Activated naive CD4-positive, alpha-beta T cell treated with Interleukin-2 at 50 U/mL for 16 hours (primary cell): ENCODE data around the gene REV3L.

Experiments used
- DNase-seq: peaks from one replicate; pipeline ENCODE4 v3.0.0-alpha.2; 2020

Gene REV3L

DNA sequence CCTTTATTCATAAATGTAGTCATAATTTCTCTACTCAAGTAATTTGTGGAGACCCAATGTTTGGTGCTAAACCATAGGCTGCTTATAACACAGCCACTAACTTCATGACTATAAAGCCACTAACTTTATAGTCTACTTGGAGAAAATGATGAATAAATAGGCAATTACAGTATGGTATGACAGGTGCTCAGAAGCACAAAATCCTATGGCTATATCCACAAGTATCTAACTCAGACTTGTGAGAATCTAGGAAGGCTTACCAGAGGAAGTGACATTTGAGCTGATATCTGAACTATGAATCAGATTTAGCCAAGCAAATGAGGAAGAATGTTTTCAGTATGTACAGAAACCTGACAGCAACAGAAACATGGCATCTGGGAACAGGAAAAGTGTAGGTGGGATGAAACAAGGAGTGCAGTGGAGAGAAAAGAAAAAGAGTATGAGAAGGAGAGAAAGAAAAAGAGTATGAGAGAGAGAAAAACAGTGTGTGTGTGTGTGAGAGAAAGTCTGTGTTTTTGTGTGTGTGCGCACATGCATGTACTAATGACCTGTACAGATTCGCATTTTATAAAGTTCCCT is 59.9 kb downstream of the REV3L start:
- DNase-seq = no peak

DNA sequence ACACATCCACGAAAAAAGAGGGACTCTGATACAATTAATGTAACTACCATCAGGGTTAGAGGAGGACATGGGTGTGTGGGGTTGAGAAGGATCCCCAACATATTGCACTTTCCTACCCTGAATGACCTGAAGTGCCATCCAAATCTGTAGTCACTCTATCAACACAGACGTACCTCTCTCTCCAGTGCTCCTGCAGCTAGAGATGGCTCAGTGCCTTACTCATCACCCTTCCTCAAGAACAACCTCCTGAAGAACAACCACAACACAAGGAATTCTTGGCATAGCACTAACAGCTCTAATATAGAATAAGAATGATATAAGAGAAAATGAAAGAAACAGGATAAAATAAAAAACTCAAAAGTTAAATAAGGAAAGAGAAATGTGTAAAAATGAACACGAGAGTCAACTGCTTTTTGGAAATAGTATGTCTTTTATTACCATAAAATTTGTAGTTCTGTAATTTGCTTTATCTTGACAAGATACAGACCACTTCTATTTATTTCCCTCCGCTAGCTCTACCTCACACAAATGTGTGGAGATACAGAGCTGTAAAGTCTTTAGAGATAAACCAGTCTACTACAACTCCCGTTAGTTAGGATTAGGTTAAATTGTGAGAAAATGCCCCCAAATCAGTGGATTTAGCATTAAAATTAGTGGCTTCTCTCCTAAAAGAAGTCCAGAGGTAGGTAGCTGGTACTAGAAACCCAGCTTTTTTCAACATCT is 63.9 kb downstream of the REV3L start:
- no peak for DNase-seq

DNA sequence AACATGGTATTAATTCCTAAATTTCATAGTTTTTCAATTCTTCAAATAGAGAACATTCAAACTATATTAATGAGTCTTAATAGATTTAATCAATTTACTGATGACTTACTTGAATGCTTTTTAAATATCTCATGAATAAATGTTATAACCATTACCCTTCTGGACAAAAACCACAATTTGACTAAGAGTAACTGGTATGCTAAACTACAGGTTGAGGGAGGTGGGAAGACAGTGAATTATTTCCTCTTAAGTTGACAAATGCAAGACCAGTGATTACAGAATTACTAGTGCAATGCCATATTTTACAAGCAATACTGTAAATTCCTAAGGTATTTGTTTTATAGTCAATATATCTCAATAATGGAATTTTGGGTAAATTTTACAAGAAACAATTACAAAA is 65.1 kb downstream of the REV3L start:
- no peak for DNase-seq

DNA sequence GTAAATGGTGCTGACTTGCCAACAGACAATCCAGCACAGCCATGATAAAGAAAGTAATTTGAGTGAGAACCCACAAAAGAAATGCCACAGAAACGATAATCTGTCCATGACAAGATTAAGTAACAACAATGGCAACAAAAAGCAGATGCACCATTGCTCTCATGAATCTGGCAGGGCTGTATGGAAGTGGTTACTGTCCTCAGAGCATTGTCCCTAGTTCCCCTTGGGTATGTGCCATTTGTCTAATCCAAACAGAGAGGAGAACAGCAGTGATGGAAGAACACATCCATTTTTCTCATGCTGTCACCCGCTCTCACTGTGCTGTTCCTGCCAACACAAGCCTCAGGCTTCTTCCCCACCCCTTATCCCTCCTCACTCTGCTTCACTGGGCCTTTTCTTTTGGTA is 65.8 kb downstream of the REV3L start:
- DNase-seq = no peak

DNA sequence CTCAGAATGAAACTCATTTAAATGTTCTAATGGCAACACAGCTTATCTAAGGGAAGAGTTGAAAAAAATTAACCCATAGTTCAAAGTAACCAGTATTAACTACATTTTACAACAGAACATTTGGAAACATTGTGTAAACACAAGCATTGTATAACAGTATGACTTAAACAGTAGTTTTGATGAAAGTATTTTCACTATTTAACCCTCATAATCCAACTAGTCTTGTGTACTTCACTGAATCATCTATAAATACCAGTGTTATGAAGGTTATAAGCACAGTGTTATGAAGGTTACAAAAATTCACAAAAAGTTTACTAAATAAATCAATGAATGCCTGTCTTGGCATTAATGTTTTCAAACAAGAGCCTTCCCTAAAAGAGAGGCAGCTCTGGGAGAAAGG is 66.5 kb downstream of the REV3L start:
- DNase-seq = no peak

DNA sequence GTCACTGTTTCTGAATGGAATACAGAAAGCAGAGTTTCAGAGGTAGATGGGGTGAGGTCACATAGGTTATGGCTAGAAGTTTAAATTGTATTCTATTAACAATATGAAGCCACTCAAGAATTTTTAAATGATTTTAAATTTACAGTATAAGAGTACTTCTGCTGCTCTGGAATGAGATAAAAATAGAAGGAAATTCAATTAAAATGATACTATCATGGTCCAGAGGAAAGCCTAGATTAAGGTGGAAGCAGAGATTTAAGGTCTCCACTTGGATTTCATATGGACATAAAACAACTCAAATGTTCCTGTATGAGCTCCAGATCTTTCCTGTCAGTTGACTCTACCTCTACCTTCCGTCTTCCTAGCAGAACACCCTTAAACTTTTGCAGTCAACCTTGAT is 68.6 kb downstream of the REV3L start:
- no peak for DNase-seq

DNA sequence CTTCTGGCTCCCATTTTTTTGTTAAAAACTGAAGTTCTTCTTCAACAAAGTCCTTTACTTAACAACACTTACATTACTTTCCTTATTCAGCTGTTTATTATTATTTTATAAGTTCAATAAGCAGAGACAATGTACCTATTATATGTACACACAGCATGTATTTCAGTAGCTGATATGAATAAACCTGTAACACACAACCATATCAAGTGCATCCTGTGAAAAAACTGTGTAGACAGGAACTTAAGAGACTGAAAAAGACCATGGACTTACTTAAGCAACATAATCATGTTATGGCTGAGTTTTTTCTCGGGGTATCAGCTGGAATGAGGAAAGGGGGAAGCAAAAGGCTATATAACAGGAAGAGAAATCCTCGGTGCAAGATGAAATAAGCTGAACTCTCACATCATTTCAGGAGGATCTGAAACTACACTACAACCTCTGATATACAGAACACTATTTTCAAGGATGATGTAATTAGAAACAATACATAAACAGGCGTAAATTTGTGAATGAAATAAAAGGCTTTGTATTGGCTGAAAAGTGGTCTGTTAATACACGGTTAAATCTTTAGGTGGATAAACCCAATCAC is 70.9 kb downstream of the REV3L start:
- DNase-seq = no peak

DNA sequence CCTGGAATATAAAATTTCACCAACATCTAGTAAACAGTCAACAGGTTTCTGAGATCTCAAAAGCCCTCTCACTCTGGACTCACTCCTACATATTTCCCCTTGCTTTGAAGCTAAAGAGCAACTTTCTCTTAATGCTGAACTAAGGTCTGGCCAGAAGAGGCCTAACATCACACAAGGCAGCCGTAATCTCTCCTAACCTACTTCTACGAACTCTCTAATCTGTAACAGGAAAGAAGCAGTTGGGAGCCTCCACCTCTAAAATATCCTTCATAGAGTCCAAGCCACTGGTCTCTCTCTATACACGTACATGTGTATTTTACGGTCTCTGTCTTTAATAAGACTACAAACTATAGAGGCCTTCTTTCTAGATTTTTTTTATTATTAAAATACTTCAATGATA is 72.0 kb downstream of the REV3L start:
- DNase-seq = no peak

DNA sequence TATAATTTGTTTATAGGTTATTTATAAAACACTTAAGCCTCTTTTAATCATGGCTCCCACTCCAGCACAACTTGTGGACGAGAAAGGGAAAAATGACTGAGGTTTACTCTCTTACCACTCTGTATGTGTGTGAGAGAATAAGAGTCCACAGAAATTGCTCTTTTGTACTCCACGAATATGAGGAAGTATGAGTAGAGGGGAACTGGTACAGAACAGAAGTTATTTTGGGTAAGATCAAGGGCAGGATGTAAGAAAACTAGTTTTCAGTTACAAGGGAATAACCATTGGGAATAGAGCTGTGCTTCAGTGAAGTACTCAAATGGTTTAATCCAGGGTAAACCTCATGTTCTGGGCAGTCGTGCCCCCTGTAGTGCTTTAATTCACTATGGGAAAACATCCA is 72.6 kb downstream of the REV3L start:
- DNase-seq = no peak

DNA sequence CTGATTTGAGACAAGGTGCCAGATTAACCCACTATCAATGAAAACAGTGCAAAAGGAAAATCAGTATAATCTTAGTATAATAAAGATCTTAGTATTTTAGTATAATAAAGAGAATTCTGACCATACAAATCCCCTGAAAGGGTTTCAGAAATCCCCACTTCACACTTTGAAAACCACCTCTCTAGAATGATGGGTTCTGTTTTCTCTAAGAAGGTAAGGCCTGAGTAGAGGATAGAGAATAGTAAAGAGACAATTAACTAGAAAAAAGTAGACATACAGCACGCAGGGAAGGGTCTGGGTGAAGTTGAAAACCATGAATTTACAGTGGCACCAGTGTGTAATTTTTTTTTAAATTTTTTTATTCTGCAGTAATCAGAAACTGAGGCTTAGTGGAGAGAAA is 73.6 kb downstream of the REV3L start:
- no peak for DNase-seq

DNA sequence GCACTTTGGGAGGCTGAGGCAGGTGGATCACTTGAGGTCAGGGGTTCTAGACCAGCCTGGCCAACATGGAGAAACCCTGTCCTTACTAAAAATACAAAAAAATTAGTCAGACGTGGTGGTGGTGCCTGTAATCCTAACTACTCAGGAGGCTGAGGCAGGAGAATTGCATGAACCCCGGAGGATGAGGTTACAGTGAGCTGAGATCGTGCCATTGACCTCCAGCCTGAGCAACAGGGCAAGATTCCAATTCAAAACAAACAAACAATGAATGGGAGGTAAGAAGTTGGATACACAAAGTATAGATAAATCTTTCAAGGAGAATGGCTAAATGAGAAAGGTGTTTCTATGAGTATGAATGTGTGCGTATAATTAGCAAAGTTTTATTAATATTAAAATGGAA is 75.3 kb downstream of the REV3L start:
- no peak for DNase-seq

DNA sequence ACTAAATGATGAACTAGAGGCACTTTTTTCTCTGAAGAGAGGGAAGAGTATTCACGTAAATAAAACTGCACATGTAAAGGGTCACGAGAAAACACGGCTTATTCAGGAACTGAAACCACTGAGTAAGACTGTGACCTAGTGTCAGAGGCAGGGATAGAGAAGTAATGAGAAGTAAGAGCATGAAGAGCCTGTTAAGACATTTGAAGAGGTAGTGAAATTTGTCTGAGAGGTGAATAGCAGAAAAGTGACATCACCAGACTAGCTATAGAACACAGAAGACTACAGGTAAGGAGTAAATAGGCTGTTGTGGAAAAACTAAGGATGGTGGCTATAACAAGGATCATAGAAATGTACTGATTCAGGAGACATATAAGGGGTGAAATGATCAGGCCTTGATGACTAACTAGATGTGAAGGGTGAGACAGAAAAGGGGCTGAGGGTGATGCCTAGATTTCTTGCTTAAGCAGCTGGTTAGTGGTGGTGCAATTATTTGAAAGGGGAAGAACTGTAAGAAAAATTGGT is 76.8 kb downstream of the REV3L start:
- DNase-seq = no peak

DNA sequence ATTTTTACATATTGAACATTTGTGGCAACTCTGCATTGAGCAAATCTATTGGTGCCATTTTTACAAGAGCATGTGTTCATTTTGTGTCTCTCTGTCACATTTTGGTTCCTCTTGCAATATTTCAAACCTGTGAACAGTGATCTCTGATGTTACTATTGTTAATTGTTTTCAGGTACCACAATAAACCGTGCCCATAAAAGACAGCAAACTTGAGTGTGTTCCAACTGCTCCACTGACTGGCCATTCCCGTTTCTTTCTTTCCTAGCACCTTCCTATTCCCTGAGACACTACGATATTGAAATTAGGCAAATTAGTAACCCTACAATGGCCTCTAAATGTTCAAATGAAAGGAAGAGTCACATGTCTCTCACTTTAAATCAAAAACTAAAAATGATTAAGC is 79.6 kb downstream of the REV3L start:
- DNase-seq = no peak

DNA sequence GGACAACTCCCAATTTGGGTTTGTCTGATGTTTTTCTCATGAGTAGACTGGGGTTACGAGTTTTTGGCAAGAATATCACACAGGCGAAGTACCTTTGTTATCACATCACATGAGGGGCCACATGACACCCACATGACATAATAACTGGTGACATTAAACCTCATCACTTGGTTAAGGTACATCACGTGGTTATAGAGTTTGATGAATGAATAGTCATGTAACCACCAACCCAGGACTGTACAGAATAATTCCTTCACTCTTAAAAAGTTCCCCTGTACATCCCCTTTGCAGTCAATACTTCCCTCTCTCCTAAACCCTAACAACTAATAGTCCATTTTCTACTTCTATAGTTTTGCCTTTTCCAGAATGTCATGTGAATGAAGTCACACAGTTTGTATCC is 83.4 kb downstream of the REV3L start:
- DNase-seq = no peak

DNA sequence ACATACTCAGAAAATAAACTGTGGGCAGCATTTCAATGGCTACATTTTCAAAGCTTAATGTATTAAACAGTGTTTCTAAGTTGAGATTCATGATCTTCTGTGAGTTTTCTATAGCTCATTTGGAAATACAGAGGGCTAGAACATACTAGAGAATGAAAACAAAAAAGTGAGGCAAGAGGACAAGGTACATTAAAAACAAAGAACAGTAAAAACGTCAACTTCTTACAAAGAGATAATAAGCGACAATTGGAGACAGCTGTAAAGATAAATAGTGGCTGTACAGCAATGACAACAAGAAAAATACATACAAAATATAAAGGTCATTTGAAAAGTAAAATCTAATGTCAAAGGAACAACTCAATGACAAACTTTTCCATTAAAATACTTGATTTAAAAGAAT is 94.3 kb downstream of the REV3L start:
- no peak for DNase-seq

DNA sequence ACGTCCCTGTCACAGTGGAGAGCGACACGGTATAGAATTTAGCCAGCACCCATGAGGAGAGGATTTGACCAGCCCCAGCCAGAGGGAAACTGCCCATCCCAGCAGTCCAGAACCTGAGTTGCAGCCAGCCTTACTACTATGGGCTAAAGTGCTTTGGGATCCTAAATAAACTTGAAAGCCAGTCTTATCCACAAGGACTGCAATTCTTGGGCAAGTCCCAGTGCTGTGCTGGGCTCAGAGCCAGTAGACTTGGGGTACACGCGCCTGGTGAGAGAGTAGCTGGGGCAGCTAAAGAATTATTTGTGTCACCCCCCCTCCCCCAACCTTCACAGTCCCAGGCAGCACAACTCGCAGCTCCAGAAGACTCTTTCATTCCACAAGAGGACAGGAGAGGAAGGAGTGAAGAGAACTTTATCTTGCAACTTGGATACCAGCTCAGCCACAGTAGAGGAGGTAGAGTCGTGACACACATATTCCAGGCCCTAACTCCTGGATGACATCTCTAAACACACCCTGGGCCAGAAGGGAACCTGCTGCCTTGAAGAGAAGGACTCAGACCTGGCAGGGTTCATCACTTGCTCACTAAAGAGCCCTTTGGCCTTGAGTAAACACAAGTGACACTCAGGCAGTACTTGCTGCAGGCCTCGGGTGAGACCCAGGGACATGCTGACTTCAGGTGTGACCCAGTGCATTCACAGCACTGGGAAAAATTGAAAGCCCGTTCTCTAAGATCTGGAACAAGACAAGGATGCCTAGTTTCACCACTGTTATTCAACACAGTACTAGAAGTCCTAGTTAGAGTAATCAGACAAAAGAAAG is 100.3 kb downstream of the REV3L start:
- DNase-seq = no peak

DNA sequence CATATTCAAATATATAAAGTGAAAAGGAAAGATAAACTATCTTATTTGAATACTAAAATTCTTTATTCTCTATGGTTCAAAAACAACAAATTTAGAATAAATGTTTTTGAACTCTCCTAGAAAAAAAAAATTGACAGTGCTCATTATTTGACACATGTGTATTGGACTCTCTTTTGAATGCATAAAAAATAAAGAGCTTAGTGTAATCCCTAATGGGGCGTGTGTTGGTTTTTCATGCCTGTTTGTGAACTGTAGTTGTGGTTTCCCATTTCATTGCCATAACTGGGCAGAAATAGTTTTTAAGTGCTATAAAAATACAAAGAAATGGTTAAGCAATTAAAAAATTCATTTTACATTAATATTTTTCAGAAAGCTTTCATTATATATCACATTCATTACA is 101.3 kb downstream of the REV3L start:
- no peak for DNase-seq

DNA sequence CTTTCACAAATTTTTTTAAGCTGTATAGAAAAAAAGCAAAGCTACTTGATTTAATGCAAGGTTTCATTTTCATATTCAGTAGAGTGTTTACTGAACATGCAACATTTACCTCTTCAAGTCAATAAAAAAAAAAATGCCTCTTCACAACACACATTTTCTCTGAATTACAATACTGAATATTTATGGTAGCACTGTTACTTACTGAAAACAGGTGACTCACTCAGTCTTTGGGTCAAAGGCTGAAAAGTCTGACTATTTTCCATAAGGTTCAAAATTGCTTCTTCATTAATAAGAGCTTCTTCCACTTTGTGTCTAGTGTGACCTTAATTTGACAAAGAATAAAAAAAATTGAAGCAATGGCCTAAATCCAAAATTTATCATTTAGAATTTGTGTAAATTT is 101.9 kb downstream of the REV3L start:
- no peak for DNase-seq

DNA sequence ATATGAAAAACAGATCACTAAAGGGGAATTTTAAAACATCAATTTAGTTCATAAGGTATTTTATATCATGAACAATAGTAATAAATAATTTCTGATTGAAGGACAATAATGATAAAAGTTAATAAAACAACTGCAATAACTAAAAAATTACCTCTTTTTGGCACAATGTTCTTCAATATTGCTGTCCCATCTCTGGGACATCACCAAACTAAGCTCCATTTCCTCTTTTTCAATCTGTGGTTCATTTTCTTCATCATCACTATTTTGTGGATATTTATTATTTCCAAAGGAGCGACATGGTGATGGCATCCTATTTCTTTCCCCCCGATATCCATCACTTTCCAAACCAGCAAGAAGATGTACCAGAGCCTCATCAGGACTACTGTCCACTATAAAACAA is 103.2 kb downstream of the REV3L start:
- DNase-seq = no peak

DNA sequence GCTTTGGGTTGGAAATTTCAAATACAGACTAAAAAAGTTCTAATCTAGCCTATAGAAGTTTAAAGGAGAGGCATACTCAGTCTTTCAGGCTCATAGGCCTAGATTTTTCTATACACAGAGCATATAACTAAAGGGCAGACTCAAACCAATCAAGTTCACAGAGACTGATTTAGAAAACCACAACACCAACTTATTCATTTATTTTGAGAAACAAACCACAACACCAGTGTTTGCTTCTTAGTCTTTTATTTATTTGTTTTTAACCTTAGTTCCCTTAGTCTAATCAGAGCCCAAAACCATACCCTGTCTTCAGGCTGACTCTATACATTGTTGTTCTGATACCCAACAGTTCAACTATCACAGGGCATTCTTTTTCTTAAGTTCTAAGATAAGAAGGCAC is 103.7 kb downstream of the REV3L start:
- DNase-seq = no peak

DNA sequence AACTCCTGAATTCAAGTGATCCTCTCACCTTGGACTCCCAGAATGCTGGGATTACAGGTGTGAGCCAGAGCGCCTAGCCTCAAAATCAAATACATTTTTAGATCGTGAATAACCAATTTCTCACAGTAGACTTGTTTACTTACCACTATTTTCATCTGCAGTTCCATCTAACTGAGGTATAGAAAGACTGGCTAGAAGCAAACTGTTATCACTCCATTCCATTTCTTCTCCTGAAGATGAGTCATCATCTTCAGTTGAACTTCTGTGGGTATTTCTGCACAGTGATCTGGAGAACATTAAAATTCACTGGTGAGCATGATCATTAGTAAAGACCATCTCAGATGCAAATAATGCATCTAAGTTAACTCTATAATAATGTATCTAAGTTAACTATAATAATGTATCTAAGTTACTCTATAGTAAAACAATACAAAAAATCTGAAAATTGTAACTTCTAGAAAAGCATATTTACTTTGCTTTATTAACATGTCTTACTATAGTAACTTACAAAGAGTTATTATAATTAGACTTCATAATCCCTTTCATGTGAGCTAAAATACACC is 105.4 kb downstream of the REV3L start:
- no peak for DNase-seq

DNA sequence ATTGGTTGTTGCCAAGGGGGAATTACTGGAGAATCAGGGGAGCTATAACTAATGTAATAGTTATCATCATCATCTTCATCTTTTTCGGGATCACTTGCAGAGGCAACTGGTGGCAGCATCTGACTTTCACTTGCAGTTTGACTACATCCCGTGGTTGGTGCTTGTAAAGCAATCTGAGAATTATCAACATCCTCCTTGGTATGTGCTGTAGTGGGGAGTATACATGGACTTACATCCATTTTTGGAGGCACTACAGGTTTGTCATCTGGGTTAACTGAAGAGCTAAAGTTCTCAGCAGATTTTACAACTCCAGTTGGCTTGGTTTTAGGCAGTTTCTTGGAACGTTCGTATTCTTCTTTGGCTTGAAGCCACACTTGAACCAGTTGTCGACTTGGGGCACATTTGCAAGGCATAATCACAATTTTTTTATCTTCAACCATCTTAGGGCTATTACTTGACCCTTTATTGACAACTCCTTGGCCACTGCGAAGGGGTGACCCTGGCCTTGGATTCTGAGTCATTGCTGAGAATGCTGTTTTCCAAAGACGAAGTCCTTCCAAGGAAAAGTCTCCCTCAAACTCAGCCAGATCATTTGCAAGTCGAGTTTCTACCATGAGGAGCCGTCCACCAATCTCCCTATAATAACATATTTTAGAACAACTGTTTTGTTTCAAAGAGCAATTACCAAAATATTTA is 115.5 kb downstream of the REV3L start:
- DNase-seq = no peak

DNA sequence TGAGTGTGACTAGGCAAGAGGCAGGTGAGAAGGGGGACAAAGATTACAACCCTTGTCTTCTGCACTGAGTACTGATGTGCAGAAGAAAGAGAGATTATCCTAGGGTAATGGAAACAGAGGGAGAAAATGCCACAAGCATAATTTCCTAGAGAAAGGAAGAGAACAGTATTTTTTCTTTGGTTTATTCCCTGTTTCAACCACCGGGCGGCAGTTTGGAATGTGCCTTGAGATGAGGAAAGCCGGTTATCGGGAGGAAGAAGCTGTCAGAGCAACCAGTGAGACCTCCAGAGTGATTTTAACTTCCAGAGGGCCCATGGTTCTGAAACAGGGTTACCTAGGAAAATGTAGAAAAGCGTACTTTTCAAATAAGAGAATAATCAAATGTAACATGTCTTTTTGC is 121.4 kb downstream of the REV3L start:
- DNase-seq = no peak
